DMS114 treated with DMSO at 0.1 percent for 48 hours (cell line): ENCODE measurements around the gene MGAT4A.
"Not testable (repeated sequence)": the region's sequence is repeated elsewhere in the genome, so short reads cannot be mapped to it uniquely, and the experiment has no call there.

Source experiments
- DNase-seq: peaks from one replicate; lab custom pipeline; 2025; ENCODE audit not compliant: unreplicated experiment; lab: John Stamatoyannopoulos, UW

MGAT4A gene

GRCh38 chr2:98759827-98760625, 29.1 kb upstream of the MGAT4A start:
- no peak for DNase-seq

DNA sequence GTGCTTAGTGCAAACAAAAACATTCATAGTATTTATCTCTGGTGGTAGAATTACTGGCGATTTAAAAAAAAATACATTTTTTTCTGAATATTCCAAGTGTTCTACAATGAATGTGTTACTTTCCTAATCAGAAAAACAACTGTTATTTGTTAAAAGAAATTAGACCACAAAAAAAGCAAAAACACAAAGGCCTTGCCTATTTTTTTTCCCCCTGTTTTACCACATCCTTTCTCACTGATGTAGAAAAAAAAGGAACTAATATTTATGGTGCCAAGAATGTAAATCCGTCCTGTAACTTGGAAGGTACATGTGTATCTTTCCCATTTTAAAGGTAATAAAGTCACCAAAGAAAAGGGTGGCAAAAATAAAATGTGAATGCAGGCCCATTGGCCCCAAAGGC, 28.4 kb upstream of the MGAT4A start:
- no peak for DNase-seq

DNA sequence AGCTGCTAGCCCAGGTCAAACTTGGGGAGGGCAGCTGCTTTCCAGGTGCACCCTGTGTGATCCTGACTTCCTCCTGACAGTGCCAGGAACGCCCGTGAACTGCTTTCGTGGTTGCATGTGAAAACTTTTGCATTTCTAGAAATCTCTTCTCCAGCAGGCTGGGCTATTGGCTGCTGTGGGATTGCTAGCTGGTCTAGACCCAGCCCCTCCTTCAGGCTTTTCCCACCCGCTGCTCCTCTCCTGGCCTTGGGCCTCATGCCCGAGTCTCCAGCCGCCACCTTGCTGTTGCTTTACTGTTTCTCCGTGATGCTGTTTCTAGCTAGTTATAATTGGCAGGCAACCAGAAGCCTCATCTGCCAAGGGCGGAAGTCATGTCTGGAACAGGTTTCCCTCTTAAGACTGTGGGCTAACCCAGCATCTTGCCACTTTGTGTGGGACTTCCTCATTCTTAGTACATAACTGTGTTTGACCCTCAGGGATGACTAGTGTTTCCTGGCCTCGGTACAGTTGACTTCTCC, 27.0 kb upstream of the MGAT4A start:
- DNase-seq, result no peak

DNA sequence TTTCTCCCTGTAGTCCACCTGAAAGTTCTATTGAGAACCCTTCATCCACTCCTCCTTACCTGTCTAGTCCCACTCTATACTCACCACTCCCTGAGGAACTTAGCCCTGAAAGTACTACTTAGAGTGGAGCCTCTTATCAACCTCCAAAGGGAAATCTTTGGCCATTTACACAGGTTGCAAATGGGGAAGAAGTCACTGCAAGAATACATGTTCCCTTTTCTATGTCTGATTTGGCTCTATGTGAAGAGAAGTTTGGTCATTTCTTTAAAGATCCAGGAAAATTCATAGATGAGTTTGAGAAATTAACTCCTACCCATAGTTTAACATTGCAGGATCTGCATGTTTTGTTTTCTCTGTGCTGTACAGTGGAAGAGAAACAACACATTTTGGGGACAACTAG, 22.9 kb upstream of the MGAT4A start:
- no peak for DNase-seq

DNA sequence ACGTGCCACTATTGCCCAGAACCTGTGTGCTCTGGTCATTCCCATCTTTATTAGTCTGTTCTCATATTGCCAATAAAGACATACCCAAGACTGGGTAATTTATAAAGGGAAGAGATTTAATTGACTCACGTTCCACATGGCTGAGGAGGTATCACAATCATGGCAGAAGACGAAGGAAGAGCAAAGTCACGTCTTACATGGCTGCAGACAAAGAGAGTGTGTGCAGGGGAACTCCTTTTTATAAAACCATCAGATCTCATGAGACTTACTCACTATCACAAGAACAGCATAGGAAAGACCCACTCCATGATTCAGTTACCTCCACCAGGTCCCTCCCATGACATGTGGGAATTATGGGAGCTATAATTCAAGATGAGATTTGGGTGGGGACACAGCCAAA, 21.8 kb upstream of the MGAT4A start:
- not testable (repeated sequence) for DNase-seq

DNA sequence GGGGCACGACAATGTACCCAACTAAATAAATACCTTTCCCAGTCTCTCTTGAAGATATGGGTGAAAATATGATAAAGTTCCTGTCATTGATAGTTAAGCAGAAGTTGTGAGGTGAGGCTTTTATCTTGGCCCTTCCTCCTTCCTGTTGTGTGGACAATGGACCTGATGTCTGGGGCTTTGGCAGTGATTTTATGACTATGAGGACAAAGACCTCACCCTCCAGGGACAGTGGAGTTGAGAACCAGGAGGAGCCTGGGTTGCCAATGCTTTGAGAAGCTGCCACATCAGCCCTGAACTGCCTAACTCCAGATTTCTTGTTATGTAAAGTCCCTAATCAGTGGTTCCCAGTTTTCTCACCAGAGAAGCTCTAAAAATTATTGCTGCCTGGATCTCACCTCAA, 20.8 kb upstream of the MGAT4A start:
- DNase-seq, result no peak

DNA sequence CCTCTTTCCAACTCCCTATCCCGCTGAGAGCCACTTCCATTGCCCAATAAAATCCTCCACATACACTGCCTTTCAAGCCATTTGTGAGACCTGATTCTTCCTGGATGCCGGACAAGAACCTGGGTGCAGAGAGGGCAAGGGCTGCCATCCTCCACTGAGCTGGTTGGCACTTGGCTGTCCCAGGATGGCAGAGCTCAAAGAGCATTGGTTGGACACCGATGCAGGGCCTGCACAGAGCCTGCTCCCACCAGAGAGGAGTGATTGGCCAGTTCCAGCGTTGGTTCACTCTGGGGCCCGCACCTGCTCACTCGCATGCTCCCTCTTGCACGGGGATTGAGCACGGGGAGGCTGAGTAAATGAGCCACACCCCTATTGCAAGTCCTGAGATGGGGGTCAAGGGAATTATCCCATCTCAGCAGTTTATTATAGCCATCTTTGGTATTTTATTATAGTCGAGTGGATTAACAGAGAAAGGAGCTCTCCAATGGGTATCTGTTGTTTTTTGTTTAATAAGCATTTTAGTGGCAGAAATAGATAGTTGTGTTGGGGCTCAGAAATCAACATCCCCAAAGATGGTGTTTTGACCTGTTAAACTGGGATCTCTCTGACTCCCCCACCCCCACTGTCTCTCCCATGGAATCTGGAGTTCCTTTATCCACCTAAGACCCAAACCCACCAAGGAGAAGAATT, 19.8 kb upstream of the MGAT4A start:
- DNase-seq, result no peak

DNA sequence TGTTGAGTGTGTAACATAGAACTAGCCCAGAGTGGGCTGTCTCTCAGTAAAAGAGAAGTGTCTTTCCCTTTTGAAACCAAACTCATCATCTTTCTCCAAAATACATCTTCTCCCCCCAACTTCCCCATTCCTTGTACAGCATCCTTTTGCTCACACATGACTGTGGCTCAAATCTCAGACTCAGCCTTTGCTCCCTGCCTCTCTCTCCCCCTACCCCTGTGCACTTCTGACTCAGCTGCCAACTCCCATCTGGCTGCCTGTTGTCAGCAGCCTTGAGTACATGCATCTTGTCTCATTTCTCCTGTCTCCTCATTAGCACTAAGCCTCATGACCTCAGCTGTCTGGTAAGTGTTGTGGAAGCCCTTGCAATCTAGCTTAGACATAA, 18.1 kb upstream of the MGAT4A start:
- DNase-seq, result no peak

DNA sequence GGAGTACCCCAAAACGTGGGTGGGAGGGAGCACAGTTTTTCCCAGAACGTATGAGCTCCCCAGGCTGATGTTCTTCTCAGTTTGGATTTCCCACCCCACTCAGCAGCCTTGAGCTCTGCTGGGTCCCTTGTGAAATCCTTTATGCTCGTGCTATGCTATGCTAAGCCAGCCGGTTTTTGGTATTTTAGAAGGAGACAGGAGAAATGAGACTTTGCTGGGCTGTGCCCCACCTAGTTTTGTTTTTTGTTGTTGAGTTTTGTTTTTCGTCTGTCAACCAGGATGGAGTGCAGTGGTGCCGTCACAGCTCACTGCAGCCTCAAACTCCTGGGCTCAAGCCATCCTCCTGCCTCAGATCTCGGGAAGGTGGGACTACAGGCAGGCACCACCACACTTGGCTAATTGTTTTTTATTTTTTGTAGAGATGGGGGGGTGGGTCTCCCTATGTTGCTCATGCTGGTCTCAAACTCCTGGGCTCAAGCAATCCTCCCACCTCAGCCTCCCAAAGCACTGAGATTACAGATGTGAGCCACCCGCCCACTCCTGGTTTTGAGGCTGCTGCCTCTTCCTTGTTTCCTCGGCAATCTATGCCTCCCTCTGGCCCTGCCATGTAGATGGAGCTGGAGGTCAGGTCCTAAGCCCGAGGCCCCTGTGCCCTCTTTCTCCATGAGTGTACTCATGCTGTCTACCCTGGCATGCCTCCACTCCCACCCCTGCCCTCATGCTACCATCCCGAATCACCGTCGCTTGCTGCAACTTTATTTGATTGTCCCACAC, 17.5 kb upstream of the MGAT4A start:
- no peak for DNase-seq

DNA sequence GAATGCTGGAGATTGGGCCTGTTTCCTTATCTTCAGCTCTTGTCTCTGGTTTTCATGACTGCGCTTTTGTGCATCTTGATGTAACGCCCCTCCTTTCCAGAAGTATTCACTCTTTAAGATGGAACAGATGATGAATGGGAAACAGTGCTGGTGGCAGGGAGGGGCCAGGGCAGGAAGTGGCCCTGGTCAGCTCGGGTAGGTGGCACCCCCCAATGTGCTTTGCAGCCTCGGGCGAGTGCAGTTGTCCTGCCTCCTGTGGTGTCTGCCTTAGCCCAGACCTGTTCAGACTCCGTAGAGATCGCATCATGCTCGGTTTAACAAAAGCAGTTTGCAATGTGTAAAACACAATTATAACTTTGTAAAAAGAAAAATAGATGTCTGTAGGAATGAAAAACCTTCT, 17.0 kb upstream of the MGAT4A start:
- no peak for DNase-seq

- no peak for DNase-seq
Measured at GRCh38 chr2:98746426-98746825, 15.5 kb upstream of the MGAT4A start.

DNA sequence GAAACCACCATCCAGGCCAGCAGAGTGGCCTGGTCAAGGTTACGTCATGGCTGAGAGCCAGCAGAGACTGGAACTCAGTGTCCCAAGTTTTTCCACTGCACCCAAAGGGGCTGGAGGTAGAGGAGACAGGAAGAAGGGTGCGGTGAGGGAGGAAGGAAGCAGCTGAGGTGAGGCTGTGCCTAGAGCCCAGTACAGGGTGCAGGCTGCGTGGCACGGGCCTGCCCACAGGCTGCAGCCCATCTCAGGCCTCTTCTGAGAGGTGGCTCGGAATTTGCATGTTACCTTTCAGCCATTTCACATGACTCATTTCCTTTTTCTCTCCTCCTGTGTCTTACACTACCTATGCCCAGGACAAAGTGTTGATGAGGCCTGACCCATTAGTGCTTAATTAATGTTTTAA, 13.7 kb upstream of the MGAT4A start:
- no peak for DNase-seq

DNA sequence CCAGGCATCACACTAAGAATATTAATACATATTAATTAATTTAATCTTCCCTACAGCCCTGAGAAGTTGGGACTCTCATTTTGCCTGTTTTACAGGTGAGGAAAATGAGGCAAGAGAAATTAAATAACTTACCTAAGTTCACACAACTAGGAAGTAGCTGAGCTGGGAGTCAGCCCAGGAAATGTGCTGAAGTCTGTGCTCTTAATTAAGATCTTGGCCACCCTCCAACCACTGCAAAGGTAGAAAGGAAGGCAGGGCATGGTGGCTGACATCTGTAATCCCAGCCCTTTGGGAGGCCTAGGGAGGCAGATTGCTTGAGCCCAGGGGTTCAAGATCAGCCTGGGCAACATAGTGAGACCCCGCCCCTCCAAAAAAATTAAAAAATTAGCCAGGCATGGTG, 12.9 kb upstream of the MGAT4A start:
- no peak for DNase-seq

DNA sequence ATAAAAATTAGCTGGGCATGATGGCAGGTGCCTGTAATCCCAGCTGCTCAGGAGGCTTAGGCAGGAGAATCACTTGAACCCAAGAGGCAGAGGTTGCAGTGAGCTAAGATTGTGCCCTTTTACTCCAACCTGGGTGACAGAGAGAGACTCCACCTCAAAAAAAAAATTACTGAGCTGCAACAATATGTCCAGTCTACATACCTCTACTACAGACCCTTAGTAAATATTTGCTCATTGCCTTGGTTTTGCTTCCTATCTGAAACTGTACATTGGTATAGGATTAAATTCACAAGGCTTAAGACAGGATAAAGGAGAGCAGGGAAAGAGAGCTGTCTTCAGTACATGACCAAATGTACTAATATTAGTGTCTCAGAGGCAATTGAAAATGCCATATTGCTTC, 8.1 kb upstream of the MGAT4A start:
- DNase-seq, result no peak

DNA sequence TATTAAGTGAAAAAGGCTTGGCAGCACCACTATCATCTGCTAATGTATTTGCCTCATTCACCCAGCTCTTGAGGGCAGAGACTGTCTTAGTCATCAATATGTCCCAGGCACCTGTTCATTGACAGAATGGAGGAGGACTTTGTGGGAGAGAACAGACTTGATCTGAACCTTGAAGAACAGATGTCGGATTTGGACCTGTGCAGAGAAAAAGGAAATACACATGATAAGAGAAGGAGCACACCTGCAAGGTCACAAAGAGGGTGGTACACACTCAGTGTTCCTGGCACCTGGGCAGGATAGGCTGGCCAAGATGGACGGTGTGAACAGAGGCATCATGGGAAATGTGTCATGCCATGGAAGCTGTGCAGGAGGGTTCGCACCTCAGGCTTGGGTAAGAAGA, 7.4 kb upstream of the MGAT4A start:
- DNase-seq, result no peak

DNA sequence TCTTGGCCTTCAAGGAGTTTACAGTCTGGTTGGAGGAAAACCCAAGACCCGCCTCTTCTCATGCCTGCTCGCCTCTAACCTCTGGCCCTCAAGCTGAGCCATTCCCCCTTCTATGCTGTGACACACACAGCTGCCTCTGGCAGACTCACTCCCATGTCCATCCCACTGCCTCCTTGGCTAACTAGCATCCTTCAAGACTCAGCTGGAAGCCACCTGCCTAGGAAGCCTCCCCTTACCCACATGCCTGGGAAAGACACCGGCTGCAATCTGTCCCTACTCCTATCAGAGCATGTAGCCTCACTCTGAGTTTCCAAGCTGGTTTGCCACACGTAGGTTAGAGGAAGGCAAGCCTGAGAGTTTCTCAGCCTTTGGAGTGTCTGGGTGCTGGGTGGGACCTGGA, 6.9 kb upstream of the MGAT4A start:
- no peak for DNase-seq

- no peak for DNase-seq
Measured at GRCh38 chr2:98736464-98736889, 5.5 kb upstream of the MGAT4A start.

DNA sequence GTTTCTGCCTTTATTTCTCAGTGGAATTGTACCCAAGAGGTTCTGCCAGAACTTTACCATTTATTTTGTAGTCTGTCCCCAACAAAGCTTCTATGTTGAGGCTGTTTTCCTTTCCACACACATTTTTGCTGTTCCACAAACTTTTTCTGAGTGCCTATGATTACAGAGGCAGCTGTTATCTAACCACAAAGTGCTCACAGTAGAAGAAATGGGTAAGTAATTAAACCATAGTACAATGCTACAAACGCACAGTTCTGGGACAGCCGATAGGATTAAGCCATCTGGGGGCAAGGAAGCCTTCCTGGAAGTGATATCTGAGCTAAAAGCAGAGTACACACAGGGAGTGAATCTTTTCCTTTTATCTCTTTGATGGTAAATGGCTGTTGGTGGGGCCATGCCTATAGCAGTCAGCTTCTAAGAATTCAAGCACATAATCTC, 3.9 kb upstream of the MGAT4A start:
- DNase-seq, result no peak

DNA sequence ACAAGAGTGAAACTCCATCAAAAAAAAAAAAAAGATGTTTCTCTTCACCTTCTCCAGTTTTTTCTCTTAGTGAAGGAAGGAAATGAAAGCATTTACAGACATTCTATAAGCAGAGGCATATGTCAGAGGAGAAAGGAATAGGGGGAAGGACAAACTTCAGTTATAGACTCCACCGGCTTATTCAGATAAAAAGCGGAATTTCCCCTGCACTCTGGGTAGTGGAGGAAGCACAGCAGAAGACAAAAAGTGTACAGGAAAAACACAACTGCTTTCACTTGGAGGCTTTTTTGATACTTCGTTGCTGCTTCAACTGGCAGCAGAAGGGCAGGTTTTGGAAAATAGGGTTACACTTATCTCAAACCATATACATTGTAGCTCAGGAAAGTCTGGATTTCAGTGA, 3.2 kb upstream of the MGAT4A start:
- no peak for DNase-seq

DNA sequence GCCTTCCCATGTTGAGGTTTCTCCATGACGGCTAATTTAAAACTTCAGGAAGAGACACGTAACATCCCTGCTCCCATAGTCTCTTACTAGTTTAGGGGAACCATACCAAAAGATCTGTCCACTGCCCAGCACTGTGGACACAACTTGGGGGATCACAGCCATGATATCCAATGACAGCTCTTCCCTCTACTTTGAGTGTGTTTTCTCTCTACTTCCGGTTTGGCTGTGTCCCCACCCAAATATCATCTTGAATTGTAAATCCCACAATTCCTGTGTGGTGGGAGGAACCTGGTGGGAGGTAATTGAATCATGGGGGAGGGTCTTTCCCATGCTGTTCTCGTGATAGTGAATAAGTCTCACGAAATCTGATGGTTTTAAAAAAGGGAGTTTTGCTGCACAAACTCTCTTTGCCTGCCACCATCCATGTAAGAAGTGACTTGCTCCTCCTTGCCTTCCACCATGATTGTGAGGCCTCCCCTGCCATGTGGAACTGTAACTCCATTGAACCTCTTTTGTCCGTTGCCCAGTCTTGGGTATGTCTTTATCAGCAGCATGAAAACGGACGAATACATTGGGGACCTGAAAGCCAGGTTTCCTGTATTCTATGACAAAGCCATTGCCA, 1.6 kb upstream of the MGAT4A start:
- no peak for DNase-seq

- no peak for DNase-seq
Measured at GRCh38 chr2:98731894-98732349, 990 bp upstream of the MGAT4A start.
